Smooth muscle cell (in vitro differentiated cells): ENCODE data around the gene RSU1. TPM values are rescaled to one million over a fixed set of nuclear protein-coding genes. Genes with fewer than 3 reads are reported as not detected.

Experiments
- DNase-seq: peaks from one replicate; lab custom pipeline; 2025; ENCODE audit not compliant: unreplicated experiment; lab: John Stamatoyannopoulos, UW
- H2AFZ ChIP-seq: fragments of 200-600 bp; sonication (generic); 2 replicates; pipeline ENCODE4 v1.6.0; 2016; ENCODE audit warnings: antibody characterized with exemption, low read depth, mild to moderate bottlenecking
- H3F3A ChIP-seq: fragments of 200-600 bp; sonication (generic); 2 replicates; pipeline ENCODE4 v1.6.0; 2017; ENCODE audit warnings: antibody characterized with exemption, low read depth
- H3K27ac ChIP-seq: fragments of 200-600 bp; sonication (generic); 2 replicates; pipeline ENCODE4 v1.5.1; 2016; ENCODE audit warnings: low read depth, mild to moderate bottlenecking
- H3K27me3 ChIP-seq: fragments of 200-600 bp; sonication (generic); 2 replicates; pipeline ENCODE4 v1.6.1; 2016; ENCODE audit warnings: low read depth, mild to moderate bottlenecking
- H3K36me3 ChIP-seq: fragments of 200-600 bp; sonication (generic); 2 replicates; pipeline ENCODE4 v1.5.1; 2016; ENCODE audit warnings: low read depth
- H3K4me1 ChIP-seq: fragments of 200-600 bp; sonication (generic); 2 replicates; pipeline ENCODE4 v1.5.1; 2016; ENCODE audit warnings: low read depth
- H3K4me2 ChIP-seq: fragments of 200-600 bp; sonication (generic); 2 replicates; pipeline ENCODE4 v1.6.0; 2016; ENCODE audit warnings: mild to moderate bottlenecking
- H3K4me3 ChIP-seq: fragments of 200-600 bp; sonication (generic); 2 replicates; pipeline ENCODE4 v1.5.1; 2016; ENCODE audit warnings: mild to moderate bottlenecking
- H3K79me2 ChIP-seq: fragments of 200-600 bp; sonication (generic); 2 replicates; pipeline ENCODE4 v1.6.0; 2016; ENCODE audit warnings: low read depth, mild to moderate bottlenecking
- H3K9ac ChIP-seq: fragments of 200-600 bp; sonication (generic); 2 replicates; pipeline ENCODE4 v1.6.0; 2016; ENCODE audit warnings: low read depth
- H3K9me3 ChIP-seq: fragments of 200-600 bp; sonication (generic); replicated peaks from 2 replicates; pipeline ENCODE4 v1.5.1; 2016; ENCODE audit warnings: low read depth
- H4K20me1 ChIP-seq: fragments of 200-600 bp; sonication (generic); 2 replicates; pipeline ENCODE4 v1.6.0; 2016; ENCODE audit warnings: low read depth
- WGBS: methylation state at CpG from one replicate; pipeline ENCODE4 v1.1.7; 2016; ENCODE audit warnings: low lambda C conversion rate; 5-methylcytosine and 5-hydroxymethylcytosine counted together
- polyA plus RNA-seq: library from polyadenylated mRNA; unstranded; fragments of >200 nt; fragmentation: Nextera tagmentation; extraction: Ambion mirVana; gene quantifications from 2 replicates; pipeline ENCODE4 v1.2.1, GENCODE V29; 2016
- total RNA-seq: library from RNA; depleted of rRNA; stranded (reverse); fragments of >200 nt; gene quantifications from 2 replicates; pipeline ENCODE4 v1.2.3, GENCODE V29; 2014
- TF ChIP-seq, protein P1 (sequence below): fragments of 200-600 bp; sonication (generic); IDR thresholded peaks from 2 replicates; pipeline ENCODE4 v1.5.1; 2017; ENCODE audit warnings: borderline replicate concordance, mild to moderate bottlenecking, antibody characterized with exemption; ENCODE audit not compliant: insufficient read depth, poor library complexity, severe bottlenecking

The RSU1 gene
- total and polyA plus RNA-seq, 2 experiments from 2014 or later: 110 to 128 TPM

DNA sequence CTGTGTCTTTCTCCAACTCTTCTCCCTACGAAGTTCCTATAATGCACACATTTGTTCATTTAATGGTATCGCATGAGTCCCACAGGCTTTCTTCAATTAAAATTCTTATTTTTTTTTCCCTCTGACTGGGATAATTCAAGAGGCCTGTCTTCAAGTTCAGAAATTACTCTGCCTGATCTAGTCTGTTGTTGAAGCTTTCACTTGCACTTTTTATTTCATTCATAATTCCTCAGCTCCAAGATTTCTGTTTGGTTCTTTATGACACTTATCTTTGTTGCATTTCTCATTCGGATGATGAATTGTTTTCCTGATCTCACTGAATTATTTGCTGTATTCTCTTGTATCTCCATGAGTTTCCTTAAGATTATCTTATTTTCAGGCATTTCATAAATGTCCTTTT is 103.9 kb downstream of the RSU1 start:
- H2AFZ ChIP-seq: no peak overlapping the region
- no peaks in the 10 kb centered on the region for H3K4me1 ChIP-seq
- no peak overlapping the region for H3K27ac ChIP-seq
- peaks cover 10% of the 10 kb centered on the region for H3K9me3 ChIP-seq
- H3K79me2 ChIP-seq: no peaks in the 10 kb centered on the region
- no peaks in the 10 kb centered on the region for H4K20me1 ChIP-seq
- H3F3A ChIP-seq: no peaks in the 10 kb centered on the region
- no peaks in the 10 kb centered on the region for H3K27me3 ChIP-seq
- TF ChIP-seq, protein P1, sequence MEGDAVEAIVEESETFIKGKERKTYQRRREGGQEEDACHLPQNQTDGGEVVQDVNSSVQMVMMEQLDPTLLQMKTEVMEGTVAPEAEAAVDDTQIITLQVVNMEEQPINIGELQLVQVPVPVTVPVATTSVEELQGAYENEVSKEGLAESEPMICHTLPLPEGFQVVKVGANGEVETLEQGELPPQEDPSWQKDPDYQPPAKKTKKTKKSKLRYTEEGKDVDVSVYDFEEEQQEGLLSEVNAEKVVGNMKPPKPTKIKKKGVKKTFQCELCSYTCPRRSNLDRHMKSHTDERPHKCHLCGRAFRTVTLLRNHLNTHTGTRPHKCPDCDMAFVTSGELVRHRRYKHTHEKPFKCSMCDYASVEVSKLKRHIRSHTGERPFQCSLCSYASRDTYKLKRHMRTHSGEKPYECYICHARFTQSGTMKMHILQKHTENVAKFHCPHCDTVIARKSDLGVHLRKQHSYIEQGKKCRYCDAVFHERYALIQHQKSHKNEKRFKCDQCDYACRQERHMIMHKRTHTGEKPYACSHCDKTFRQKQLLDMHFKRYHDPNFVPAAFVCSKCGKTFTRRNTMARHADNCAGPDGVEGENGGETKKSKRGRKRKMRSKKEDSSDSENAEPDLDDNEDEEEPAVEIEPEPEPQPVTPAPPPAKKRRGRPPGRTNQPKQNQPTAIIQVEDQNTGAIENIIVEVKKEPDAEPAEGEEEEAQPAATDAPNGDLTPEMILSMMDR: no peak
- no peak overlapping the region for H3K4me3 ChIP-seq
- H3K9ac ChIP-seq: no peak overlapping the region
- no peak for DNase-seq
- WGBS: 98% methylated on average over 3 of the region's 3 CpGs
- no peak overlapping the region for H3K4me2 ChIP-seq
- H3K36me3 ChIP-seq: peaks cover 16% of the 10 kb centered on the region

DNA sequence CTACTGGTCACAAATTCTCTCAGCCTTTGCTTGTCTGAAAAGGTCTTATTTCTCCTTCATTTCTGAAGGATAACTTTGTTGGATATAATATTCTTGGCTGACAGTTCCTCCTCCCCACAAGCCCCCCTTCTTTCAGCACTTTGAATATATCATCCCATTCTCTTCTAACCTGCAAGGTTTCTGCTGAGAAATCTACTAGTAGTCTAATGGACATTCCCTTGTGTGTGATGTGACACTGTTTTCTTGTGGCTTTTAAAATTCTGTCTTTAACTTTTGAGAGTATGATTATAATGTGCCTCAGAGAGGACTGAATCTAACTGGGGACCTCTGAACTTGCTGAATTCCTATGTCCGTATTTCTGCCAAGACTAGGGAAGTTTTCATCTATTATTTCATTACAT is 104.3 kb downstream of the RSU1 start:
- H3K4me2 ChIP-seq: no peak overlapping the region
- H3K4me3 ChIP-seq: no peak overlapping the region
- H3K27ac ChIP-seq: no peak overlapping the region
- TF ChIP-seq, protein P1: no peak
- DNase-seq: no peak
- H3K27me3 ChIP-seq: no peaks in the 10 kb centered on the region
- no peaks in the 10 kb centered on the region for H3K4me1 ChIP-seq
- H3K36me3 ChIP-seq: peaks cover 16% of the 10 kb centered on the region
- WGBS: 97% methylated on average over 1 of the region's 1 CpG
- no peak overlapping the region for H2AFZ ChIP-seq
- H4K20me1 ChIP-seq: no peaks in the 10 kb centered on the region
- H3K79me2 ChIP-seq: no peaks in the 10 kb centered on the region
- H3K9ac ChIP-seq: no peak overlapping the region
- H3F3A ChIP-seq: no peaks in the 10 kb centered on the region
- peaks cover 10% of the 10 kb centered on the region for H3K9me3 ChIP-seq

DNA sequence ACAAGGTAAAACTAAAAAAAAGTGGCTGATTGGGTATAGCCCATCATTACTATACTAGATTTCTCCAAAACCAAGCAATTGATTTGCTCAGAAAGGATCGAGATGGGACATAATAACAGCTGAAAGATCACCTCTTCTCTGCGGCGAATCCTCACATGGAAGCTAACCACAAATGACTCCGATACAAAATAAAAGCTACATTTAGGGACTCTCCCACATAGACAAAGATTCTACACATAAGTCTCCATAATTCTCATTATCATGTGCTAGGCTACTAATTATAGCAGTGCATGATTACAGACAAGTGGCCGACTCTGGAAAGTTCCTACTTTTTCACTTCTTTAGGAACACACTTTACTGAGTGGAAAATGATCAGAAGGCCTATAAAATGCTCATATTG is 116.9 kb downstream of the RSU1 start:
- Histone ChIP-seq H3K9me3 (no peaks in the 10 kb centered on the region), H3K4me2 (no peak overlapping the region), H3K9ac (no peak overlapping the region), H3K36me3 (no peaks in the 10 kb centered on the region), H4K20me1 (no peaks in the 10 kb centered on the region), H3K4me3 (no peak overlapping the region), H3K79me2 (no peaks in the 10 kb centered on the region), H2AFZ (no peak overlapping the region), H3K4me1 (no peaks in the 10 kb centered on the region), H3K27ac (no peak overlapping the region), H3K27me3 (no peaks in the 10 kb centered on the region), H3F3A (no peaks in the 10 kb centered on the region)
- no peak for DNase-seq
- WGBS: 96% methylated on average over 5 of the region's 5 CpGs
- TF ChIP-seq, protein P1: no peak

DNA sequence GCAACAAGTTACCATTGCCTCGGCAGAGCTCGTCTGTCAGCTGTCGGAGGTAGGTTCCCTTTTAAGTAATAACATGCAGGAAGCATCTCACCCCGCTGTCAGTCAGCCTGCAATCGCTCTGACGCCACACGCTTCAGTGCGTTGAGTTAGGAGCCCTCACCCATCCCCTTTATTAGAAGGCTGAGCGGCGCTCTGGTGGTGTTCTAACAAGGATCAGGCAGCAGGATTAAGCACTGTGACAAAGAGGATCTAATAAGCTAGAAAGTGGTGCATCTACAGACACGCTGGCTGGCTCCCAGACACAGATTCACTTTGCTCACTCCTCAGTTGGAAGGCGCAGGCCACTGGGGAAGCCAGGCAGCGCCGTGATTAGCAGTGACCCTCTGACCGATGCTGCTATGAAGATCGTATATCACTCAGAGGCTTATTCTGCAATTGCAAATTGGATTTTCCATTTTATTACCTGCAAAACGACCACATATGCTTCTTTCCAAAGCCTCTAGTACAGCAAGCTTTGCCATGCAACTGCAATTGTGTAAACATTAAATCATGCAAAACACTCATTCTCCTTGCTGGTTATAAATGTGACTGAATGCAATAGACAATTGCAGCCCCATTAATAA is 117.7 kb downstream of the RSU1 start:
- no peak for DNase-seq
- TF ChIP-seq, protein P1: no peak

More for the DNA sequence above, 117.7 kb downstream of the RSU1 start:
- Histone ChIP-seq H3K27me3 (no peaks in the 10 kb centered on the region), H3K9ac (no peak overlapping the region), H3K4me1 (no peaks in the 10 kb centered on the region), H3K9me3 (no peaks in the 10 kb centered on the region), H3K36me3 (no peaks in the 10 kb centered on the region), H3F3A (no peaks in the 10 kb centered on the region), H3K79me2 (no peaks in the 10 kb centered on the region), H2AFZ (no peak overlapping the region), H3K4me3 (no peak overlapping the region), H4K20me1 (no peaks in the 10 kb centered on the region), H3K4me2 (no peak overlapping the region), H3K27ac (no peak overlapping the region)
- WGBS: 94% methylated on average over 17 of the region's 17 CpGs
